Mucosa of stomach (tissue), 1 donor: ENCODE measurements around the gene NRIP1.
A peak's percentile ranks its signal among the peaks of the same experiment; 100 is the strongest.

Experiments
- H3K27me3 ChIP-seq: one replicate; pipeline ENCODE4 v1.7.0; 2013; ENCODE audit warnings: mild to moderate bottlenecking, low read length; ENCODE audit not compliant: control insufficient read depth, insufficient read depth
- H3K36me3 ChIP-seq: one replicate; pipeline ENCODE4 v1.7.0; 2013; ENCODE audit warnings: low read length; ENCODE audit not compliant: control insufficient read depth, insufficient read depth
- H3K4me1 ChIP-seq: one replicate; pipeline ENCODE4 v1.7.0; 2013; ENCODE audit warnings: mild to moderate bottlenecking, low read length; ENCODE audit not compliant: control insufficient read depth, insufficient read depth
- H3K4me3 ChIP-seq: one replicate; pipeline ENCODE4 v1.7.0; 2013; ENCODE audit warnings: low read length
- H3K9ac ChIP-seq: one replicate; pipeline ENCODE4 v1.7.0; 2013; ENCODE audit warnings: mild to moderate bottlenecking, low read length, moderate library complexity
- H3K9me3 ChIP-seq: one replicate; pipeline ENCODE4 v1.7.0; 2013; ENCODE audit warnings: mild to moderate bottlenecking, low read length, moderate library complexity; ENCODE audit not compliant: control insufficient read depth
- donor health status: Pancreatic carcinoma.

The NRIP1 gene, protein sequence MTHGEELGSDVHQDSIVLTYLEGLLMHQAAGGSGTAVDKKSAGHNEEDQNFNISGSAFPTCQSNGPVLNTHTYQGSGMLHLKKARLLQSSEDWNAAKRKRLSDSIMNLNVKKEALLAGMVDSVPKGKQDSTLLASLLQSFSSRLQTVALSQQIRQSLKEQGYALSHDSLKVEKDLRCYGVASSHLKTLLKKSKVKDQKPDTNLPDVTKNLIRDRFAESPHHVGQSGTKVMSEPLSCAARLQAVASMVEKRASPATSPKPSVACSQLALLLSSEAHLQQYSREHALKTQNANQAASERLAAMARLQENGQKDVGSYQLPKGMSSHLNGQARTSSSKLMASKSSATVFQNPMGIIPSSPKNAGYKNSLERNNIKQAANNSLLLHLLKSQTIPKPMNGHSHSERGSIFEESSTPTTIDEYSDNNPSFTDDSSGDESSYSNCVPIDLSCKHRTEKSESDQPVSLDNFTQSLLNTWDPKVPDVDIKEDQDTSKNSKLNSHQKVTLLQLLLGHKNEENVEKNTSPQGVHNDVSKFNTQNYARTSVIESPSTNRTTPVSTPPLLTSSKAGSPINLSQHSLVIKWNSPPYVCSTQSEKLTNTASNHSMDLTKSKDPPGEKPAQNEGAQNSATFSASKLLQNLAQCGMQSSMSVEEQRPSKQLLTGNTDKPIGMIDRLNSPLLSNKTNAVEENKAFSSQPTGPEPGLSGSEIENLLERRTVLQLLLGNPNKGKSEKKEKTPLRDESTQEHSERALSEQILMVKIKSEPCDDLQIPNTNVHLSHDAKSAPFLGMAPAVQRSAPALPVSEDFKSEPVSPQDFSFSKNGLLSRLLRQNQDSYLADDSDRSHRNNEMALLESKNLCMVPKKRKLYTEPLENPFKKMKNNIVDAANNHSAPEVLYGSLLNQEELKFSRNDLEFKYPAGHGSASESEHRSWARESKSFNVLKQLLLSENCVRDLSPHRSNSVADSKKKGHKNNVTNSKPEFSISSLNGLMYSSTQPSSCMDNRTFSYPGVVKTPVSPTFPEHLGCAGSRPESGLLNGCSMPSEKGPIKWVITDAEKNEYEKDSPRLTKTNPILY (N-terminal part only)

DNA sequence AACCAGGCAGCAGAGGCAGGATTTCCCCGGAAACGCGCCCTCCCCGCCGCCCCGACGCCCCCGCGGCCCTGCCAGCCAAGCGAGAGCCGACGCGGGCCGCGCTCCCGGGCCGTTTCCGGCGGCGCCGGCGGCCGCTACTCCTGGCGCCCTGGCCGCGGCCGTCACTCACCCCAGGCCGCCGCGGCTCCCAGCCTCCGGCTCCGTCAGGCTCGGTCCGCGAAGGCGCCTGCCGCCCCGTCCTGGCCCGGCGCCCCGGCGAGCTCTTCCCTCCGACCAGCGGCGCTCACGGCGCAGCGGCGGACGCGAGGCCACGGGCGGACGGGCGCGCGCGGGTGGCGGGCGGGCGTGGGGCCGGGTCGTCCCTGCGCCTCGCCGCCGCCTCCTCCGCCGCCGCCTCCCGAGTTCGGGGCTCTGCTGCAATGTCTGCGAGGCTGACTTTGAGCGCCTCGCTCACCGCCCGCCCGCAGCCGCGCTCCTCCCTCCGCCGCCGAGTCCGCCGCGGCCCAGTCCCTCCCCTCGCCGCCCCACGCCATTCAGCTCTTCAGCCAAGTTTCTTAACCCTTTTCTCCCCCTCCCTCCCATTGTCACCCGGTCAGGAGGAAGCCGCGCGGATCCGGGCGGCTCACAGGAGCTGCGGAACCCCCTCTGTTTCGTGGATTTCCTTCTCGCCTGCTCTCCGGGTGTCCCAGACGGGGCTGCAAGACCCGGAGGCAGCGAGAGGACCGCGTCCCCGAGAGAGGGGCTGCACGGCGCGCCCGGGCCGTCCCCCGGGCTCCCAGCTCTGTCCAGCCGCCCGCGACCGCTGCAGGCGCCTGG lies at the start of gene NRIP1:
Gene NRIP1 (minus strand): TSS at position 425 of the 816 bp plus-strand sequence. CDS start 96,808 bp downstream, outside the sequence.
- peaks cover 8% of the 10 kb centered on the region for H3K4me1 ChIP-seq

DNA sequence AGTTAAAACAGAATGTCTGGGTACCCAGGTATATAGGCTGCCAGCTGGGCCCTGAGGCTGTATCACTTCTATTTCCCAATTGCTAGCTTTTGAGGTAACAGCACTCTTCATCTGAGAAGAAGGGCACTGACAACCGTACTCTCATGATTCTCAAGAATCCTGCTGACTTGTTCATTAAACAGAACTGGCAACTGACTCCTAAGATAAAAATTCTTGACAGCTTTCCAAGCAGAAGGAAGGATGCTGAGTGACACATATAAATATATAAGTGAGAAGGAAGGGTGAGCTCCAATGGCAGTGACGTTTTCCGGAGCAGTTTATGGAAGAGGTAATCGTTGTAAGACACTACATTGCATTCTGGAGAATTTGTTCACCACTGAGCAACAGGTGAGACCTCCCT lies 48.1 kb upstream of the NRIP1 start:
- Histone ChIP-seq H3K36me3 (no peaks in the 10 kb centered on the region), H3K9ac (no peak overlapping the region), H3K9me3 (no peaks in the 10 kb centered on the region), H3K27me3 (no peaks in the 10 kb centered on the region), H3K4me3 (no peak overlapping the region), H3K4me1 (no peaks in the 10 kb centered on the region)

More for the DNA sequence above, at the start of gene NRIP1:
- no peaks in the 10 kb centered on the region for H3K36me3 ChIP-seq
- peak within 1 kb of the TSS; percentile 68 for H3K4me3 ChIP-seq
- H3K9ac ChIP-seq: peak within 1 kb of the TSS; percentile 85
- H3K9me3 ChIP-seq: no peaks in the 10 kb centered on the region
- H3K27me3 ChIP-seq: no peaks in the 10 kb centered on the region

DNA sequence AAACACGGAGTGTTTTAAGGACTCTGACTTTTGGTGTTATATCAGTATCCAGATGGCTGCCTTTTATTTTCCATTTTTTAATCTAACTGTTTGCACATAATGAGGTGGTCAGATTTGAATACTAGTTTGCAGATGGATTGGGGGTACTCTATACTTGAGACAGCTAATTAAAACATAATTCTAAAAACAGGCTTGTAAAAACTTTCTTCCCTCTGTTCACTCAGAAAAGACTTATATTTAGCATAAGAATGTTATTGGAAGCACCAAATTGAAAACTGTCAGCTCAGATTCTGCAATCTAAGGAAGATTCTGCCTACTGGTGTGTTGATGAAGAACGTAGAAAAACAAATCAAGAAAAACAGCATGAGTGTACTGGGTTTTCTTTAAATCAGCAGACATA lies 44.0 kb upstream of the NRIP1 start:
- H3K9me3 ChIP-seq: no peaks in the 10 kb centered on the region
- no peaks in the 10 kb centered on the region for H3K27me3 ChIP-seq
- H3K36me3 ChIP-seq: no peaks in the 10 kb centered on the region
- H3K4me1 ChIP-seq: no peaks in the 10 kb centered on the region
- H3K4me3 ChIP-seq: no peak overlapping the region
- H3K9ac ChIP-seq: no peak overlapping the region

DNA sequence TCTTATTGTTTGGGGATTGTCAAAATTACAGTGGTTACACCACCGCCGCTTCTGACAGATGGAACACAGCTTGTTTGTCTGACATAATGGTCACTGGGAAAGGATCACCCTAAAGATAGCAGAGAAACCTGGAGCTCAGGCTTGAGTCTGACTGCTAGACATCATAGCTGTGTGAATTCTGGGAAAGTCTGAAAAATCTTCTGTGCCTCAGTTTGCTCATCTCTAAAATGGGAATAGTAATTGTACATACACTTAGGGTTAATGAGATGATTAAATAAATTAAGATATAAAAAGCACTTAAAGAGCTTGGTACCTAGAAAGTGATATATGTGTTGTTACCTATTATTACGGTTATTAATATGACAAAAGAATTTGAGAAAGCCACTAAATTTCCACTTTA lies 39.7 kb upstream of the NRIP1 start:
- Histone ChIP-seq H3K9me3 (no peaks in the 10 kb centered on the region), H3K4me3 (no peak overlapping the region), H3K9ac (no peak overlapping the region), H3K27me3 (no peaks in the 10 kb centered on the region), H3K36me3 (no peaks in the 10 kb centered on the region), H3K4me1 (no peaks in the 10 kb centered on the region)

- no peaks in the 10 kb centered on the region for H3K27me3 ChIP-seq
- H3K36me3 ChIP-seq: no peaks in the 10 kb centered on the region
- no peaks in the 10 kb centered on the region for H3K9me3 ChIP-seq
- no peaks in the 10 kb centered on the region for H3K4me1 ChIP-seq
- H3K9ac ChIP-seq: no peak overlapping the region
- no peak overlapping the region for H3K4me3 ChIP-seq
Observed at GRCh38 chr21:15098908-15099307, 34.1 kb upstream of the NRIP1 start.

DNA sequence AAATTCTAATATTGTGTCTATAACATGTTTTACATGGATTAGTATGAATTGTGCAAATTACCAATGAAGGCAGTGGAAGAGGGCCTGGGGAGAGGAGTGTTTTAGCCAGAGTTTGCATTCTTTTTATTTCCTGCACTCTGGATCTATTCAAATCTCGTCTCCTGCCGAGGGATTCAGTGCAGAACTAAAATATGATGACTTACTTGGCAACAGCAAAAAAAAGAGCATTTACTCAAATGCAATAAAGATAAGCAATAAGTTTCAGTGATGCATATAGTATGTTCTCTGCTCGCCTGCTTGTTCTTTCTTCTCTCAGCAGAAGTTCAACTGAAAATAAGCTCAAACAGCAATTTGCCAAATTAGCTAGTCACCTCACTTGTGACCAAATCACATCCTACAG lies 33.4 kb upstream of the NRIP1 start:
- Histone ChIP-seq H3K4me3 (no peak overlapping the region), H3K27me3 (no peaks in the 10 kb centered on the region), H3K9ac (no peak overlapping the region), H3K36me3 (no peaks in the 10 kb centered on the region), H3K4me1 (no peaks in the 10 kb centered on the region), H3K9me3 (no peaks in the 10 kb centered on the region)

- Histone ChIP-seq H3K4me1 (no peaks in the 10 kb centered on the region), H3K27me3 (no peaks in the 10 kb centered on the region), H3K9ac (no peak overlapping the region), H3K36me3 (no peaks in the 10 kb centered on the region), H3K9me3 (no peaks in the 10 kb centered on the region), H3K4me3 (no peak overlapping the region)
Observed at GRCh38 chr21:15097580-15097979, 32.8 kb upstream of the NRIP1 start.

DNA sequence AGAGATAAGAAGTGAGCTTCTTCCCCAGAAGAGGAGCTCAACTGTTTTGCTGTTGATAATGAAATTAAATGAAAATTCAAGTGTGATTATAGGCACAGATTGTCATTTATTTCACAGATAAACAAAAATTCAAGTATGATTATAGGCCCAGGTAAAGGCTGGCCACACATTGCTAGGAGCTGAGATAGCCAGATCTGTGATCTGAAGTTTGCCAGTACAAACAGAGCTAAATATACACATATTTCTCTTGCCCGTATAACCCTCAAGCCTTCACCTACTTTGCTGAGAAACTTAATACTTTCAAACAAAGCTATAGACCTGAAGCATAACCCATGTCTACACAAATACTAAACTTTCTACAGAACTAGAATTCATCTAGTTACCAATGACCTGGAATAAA lies 31.3 kb upstream of the NRIP1 start:
- Histone ChIP-seq H3K9me3 (no peaks in the 10 kb centered on the region), H3K9ac (no peak overlapping the region), H3K27me3 (no peaks in the 10 kb centered on the region), H3K4me1 (no peaks in the 10 kb centered on the region), H3K4me3 (no peak overlapping the region), H3K36me3 (no peaks in the 10 kb centered on the region)

DNA sequence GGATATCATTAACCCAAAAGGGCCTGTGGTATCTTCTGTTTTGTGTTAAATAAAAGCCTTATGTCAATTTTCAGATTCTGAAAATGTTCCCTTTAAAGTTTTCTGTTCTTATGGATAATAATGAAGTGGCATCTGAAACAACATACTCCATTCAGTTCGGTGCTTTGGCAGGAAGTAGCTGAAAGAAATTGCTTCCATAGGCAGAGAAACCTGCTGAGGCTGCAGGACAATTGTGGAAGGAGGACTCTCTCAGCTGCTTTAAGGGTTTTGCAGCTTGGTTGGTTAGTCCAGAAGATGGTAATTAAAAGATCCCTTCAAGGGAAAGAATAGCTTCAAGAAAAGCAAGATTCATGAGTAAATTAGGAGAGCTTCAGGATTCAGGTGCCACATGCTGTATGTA lies 30.5 kb upstream of the NRIP1 start:
- Histone ChIP-seq H3K27me3 (no peaks in the 10 kb centered on the region), H3K4me1 (no peaks in the 10 kb centered on the region), H3K9ac (no peak overlapping the region), H3K36me3 (no peaks in the 10 kb centered on the region), H3K9me3 (no peaks in the 10 kb centered on the region), H3K4me3 (no peak overlapping the region)

- H3K9ac ChIP-seq: no peak overlapping the region
- no peaks in the 10 kb centered on the region for H3K36me3 ChIP-seq
- H3K27me3 ChIP-seq: no peaks in the 10 kb centered on the region
- H3K4me1 ChIP-seq: no peaks in the 10 kb centered on the region
- no peak overlapping the region for H3K4me3 ChIP-seq
- no peaks in the 10 kb centered on the region for H3K9me3 ChIP-seq
Observed at GRCh38 chr21:15094706-15095105, 29.9 kb upstream of the NRIP1 start.

DNA sequence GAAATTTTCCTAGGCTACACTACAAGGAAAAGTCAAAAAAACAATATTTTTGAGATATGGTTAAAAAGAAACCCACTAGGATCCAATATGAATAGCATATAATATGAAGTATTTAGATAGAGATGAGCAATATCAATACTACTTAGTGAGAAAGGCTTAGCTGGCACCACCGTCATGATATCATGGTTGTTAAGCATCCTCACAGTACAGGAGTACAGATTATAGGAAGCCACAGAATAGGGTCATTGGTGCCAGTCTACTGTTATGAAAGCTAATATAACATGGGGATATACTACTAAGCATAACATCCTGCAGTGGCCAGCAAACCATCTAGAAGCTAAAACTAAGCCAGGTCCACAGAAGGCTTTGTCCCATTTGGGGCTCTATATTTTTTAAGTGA lies 28.4 kb upstream of the NRIP1 start:
- no peak overlapping the region for H3K4me3 ChIP-seq
- no peaks in the 10 kb centered on the region for H3K27me3 ChIP-seq
- H3K9me3 ChIP-seq: no peaks in the 10 kb centered on the region
- no peaks in the 10 kb centered on the region for H3K36me3 ChIP-seq
- no peak overlapping the region for H3K9ac ChIP-seq
- no peaks in the 10 kb centered on the region for H3K4me1 ChIP-seq
